HAP-1 (cell line): ENCODE measurements around the gene EGFL6.

Source experiments
- DNase-seq, 2 experiments: peaks; one replicate each; pipeline ENCODE4 v3.0.0-alpha.2; 2016 to 2020; ENCODE audit warnings: low spot score in 2 of 2
- H3K27me3 ChIP-seq: fragments of 250-450 bp; sonication (Bioruptor Pico); 2 replicates; pipeline ENCODE4 v1.5.1; 2020; ENCODE audit warnings: low read depth, mild to moderate bottlenecking, moderate library complexity
- H3K36me3 ChIP-seq: fragments of 250-450 bp; sonication (Bioruptor Pico); replicated peaks from 2 replicates; pipeline ENCODE4 v1.5.1; 2020; ENCODE audit warnings: mild to moderate bottlenecking
- H3K4me1 ChIP-seq: fragments of 250-450 bp; sonication (Bioruptor Pico); 2 replicates; pipeline ENCODE4 v1.5.1; 2020; ENCODE audit warnings: mild to moderate bottlenecking
- H3K4me3 ChIP-seq: fragments of 250-450 bp; sonication (Bioruptor Pico); 2 replicates; pipeline ENCODE4 v1.5.1; 2020; ENCODE audit warnings: mild to moderate bottlenecking, moderate library complexity
- H3K9me3 ChIP-seq: fragments of 250-450 bp; sonication (Bioruptor Pico); 2 replicates; pipeline ENCODE4 v1.5.1; 2020; ENCODE audit warnings: mild to moderate bottlenecking, moderate library complexity
- in situ Hi-C: fragments of 300-500 bp; cut with MboI; formaldehyde crosslinking; loops from 3 replicates; pipeline ENCODE4 v1.14.3; 2020; ENCODE audit warnings: low sequenced_read_pairs, inconsistent platforms, mixed read lengths

Gene EGFL6

DNA sequence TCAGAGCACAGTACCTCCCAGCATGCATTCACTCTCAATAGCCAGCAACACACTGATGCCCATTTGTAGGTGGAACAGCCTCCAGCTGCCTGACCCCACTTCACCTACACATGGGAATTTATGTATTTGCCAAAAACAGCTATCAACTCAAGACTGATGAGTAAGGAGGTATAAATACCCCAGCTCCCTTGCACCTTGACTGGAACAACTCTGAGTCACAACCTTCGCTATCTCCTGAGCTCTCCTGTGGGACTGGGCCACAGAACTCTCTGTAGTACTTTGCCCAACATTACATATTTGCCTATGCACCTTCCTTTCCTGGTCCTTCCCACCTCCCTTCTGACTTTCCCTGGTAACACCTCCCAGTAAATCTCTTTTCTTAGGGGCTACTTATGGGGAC is 16.5 kb upstream of the EGFL6 start:
- Histone ChIP-seq H3K27me3 (peaks cover 10% of the 10 kb centered on the region), H3K36me3 (no peaks in the 10 kb centered on the region), H3K4me1 (no peaks in the 10 kb centered on the region), H3K9me3 (no peaks in the 10 kb centered on the region), H3K4me3 (no peak overlapping the region)
- DNase-seq, result no peak
- in situ Hi-C loops, result no loop called here

DNA sequence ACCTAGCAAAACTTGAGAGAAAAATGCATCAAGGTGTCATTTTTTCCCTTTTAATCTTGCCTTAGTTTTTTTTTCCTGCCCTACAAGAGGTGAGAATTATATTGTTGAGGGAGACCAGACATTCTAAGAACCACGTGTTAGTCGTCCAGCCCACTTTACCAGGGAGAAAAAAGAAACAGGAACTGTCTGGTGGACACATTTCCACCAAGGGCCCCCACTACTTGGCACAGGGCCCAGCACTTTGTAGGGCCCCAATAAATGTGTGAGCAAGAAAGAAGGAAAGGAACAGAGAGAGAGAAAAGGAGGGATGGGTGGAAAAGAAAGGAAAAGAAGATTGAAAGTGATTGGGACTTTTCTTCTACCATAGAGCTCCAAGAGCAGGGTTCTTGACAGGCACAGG is 3.9 kb upstream of the EGFL6 start:
- DNase-seq, result no peak
- H3K36me3 ChIP-seq, result no peaks in the 10 kb centered on the region
- H3K4me3 ChIP-seq, result no peak overlapping the region
- H3K9me3 ChIP-seq, result 0 out of 2 replicates have a peak, but pooled peaks cover 2% of the 10 kb centered on the region
- peaks cover 43% of the 10 kb centered on the region for H3K27me3 ChIP-seq
- in situ Hi-C loops, result no loop called here
- no peaks in the 10 kb centered on the region for H3K4me1 ChIP-seq

DNA sequence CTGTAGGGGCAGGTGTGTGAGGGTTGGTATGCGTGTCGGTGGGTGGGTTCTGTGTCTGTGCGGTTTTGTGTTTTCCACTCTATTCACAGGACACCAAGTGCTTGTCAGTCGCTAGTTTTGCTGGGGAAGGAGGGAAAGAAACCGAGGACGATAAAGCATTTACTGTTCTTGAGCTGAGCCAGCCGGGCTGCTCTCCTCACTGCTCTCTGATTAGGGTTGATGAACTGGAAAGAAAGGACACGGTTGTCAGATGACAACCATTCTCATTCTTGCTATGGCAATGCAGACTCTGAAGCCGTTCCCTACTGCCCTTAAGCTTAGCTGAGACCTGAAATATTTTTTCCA is 832 bp downstream of the EGFL6 start:
- no peak for DNase-seq
- Histone ChIP-seq H3K4me1 (no peaks in the 10 kb centered on the region), H3K36me3 (no peaks in the 10 kb centered on the region), H3K4me3 (no peak overlapping the region), H3K9me3 (0 out of 2 replicates have a peak, but pooled peaks cover 2% of the 10 kb centered on the region), H3K27me3 (peaks cover 56% of the 10 kb centered on the region)
- in situ Hi-C loops, result no loop called here

DNA sequence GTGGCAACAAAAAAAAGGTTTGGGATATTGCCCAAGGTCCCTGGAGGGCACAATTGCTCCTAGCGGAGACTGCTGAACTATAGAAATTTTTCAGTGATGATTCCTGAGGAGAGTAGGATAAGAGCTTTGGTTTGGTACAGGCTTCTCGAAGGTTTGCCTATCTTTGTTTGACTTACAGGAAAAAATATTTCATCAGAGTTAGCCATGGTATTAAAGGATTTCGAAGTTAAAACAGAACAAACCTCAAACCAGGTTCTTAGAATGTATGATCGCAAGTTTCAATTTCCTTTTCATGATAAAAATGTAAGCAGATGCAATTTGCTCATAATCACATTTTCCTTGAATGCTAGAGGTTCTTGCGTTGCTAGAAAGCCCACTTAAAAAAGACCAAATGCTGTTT is 1.7 kb downstream of the EGFL6 start:
- no peaks in the 10 kb centered on the region for H3K36me3 ChIP-seq
- no peak overlapping the region for H3K4me3 ChIP-seq
- peaks cover 54% of the 10 kb centered on the region for H3K27me3 ChIP-seq
- in situ Hi-C loops, result no loop called here
- H3K4me1 ChIP-seq, result no peaks in the 10 kb centered on the region
- no peak for DNase-seq
- H3K9me3 ChIP-seq, result 0 out of 2 replicates have a peak, but pooled peaks cover 2% of the 10 kb centered on the region

DNA sequence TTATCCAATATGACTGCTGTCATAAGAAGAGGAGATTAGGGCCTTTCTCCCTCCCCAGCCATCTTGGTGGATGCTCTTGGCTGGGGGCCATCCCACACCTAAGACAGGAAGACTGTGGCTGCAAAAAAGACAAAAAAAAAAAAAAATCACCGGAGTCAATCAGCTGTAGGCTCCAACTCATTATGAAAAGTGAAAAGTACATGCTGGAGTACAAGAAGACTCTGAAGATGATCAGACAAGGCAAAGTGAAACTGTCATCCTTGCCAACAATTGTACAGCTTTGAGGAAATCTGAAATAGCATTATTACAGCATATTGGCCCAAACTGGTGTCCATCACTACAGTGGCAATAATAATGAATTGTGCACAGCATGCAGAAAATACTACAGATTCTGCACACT is 5.2 kb downstream of the EGFL6 start:
- DNase-seq, result no peak
- peaks cover 31% of the 10 kb centered on the region for H3K27me3 ChIP-seq
- no peak overlapping the region for H3K4me3 ChIP-seq
- no peaks in the 10 kb centered on the region for H3K9me3 ChIP-seq
- in situ Hi-C loops, result no loop called here
- H3K36me3 ChIP-seq, result no peaks in the 10 kb centered on the region
- H3K4me1 ChIP-seq, result no peaks in the 10 kb centered on the region

DNA sequence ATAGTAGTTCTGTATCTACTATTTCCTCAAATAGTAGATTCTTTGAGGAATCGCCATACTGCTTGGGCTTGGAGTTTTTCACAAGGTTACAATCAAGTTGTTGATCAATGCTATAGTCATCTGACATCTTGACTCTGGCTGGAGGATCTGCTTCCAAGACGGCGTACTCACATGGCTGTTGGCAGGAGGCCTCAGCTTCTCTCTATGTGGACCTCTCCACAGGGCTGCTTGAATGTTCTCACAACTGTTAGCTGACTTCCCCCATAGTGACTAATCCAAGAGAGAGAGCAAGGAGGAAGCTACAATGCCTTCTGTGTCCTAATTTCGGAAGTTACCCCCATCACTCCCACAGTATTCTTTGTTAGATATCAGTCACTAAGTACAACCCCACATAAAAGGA is 10.3 kb downstream of the EGFL6 start:
- Histone ChIP-seq H3K4me1 (no peaks in the 10 kb centered on the region), H3K27me3 (peaks cover 2% of the 10 kb centered on the region; the same call in 1 of the 2 replicates), H3K36me3 (no peaks in the 10 kb centered on the region), H3K4me3 (no peak overlapping the region), H3K9me3 (no peaks in the 10 kb centered on the region)
- no peak for DNase-seq
- in situ Hi-C loops, result no loop called here

DNA sequence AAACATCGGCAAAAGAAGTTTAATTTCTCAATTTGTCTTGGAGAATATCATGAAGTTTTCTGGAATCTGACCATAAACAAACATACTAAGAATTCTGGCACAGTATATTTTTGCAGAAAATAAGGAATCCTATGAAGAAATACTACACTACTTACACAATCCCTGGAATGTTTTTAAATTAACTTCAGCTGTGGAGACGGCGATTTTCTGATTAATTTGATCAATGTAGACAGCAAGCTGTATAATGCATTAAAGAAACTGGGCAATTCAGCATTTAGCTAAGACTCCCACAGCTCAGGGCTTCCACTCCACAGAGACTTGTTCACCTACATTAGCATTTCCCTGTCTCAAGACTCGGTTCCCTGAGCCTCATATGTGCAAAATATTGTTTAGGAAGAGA is 12.2 kb downstream of the EGFL6 start:
- Histone ChIP-seq H3K36me3 (no peaks in the 10 kb centered on the region), H3K27me3 (peaks cover 2% of the 10 kb centered on the region; the same call in 1 of the 2 replicates), H3K4me3 (no peak overlapping the region), H3K4me1 (no peaks in the 10 kb centered on the region), H3K9me3 (no peaks in the 10 kb centered on the region)
- in situ Hi-C loops, result no loop called here
- no peak for DNase-seq

DNA sequence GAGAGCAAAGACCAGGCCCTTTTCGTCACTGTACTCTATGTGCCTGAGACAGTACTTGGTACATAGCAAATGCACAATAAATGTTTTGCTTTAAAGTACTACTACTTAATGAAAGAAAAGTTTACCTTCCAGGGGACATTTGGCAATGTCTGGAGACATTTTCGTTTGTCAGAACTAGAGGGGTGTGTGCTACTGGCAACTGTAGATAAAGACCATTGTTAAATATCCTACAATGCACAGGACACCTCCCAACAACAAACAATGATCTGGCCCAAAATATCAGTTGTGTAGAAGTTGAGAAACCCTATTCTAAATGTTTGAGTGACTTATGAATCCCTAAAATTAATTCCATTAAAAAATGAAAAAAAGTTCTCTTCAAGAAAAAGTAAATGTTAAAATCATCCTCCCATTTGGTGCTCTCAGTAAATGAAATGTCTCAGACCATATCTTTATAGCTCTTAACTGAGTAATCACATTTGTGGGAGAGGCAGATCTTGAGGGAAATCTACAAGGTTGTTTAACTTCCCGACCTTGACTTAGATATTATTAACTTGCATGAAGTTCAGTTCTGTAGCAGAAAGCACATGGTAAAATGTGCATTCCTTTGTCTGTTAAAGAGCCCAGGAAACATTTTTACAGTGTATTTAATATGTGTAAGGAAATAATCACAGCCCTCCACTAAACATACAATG is 18.5 kb downstream of the EGFL6 start:
- Histone ChIP-seq H3K9me3 (no peaks in the 10 kb centered on the region), H3K27me3 (0 out of 2 replicates have a peak, but pooled peaks cover 2% of the 10 kb centered on the region), H3K4me3 (no peak overlapping the region), H3K36me3 (no peaks in the 10 kb centered on the region), H3K4me1 (no peaks in the 10 kb centered on the region)
- no peak for DNase-seq
- in situ Hi-C loops, result no loop called here

DNA sequence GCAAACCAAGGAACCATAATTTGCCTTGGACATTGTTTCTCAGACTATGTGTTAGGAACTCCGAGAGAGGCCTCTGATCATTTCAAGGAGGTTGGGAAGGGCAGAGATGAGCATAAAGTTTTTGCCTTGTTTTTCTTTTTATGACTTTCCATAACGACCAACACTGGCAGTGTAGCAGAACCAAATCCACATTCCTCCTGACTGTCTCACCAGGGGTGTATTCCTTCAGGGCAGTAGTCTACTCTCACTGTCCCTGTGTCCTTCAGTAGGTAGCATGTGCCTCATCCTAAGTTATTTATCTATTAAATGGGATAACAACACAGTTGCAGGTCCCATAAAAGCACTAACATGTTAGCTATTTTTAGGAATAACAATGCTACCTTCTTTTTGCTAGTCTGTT is 20.8 kb downstream of the EGFL6 start:
- Histone ChIP-seq H3K27me3 (0 out of 2 replicates have a peak, but pooled peaks cover 2% of the 10 kb centered on the region), H3K4me1 (no peaks in the 10 kb centered on the region), H3K9me3 (no peaks in the 10 kb centered on the region), H3K4me3 (no peak overlapping the region), H3K36me3 (no peaks in the 10 kb centered on the region)
- in situ Hi-C loops, result no loop called here
- DNase-seq, result no peak

DNA sequence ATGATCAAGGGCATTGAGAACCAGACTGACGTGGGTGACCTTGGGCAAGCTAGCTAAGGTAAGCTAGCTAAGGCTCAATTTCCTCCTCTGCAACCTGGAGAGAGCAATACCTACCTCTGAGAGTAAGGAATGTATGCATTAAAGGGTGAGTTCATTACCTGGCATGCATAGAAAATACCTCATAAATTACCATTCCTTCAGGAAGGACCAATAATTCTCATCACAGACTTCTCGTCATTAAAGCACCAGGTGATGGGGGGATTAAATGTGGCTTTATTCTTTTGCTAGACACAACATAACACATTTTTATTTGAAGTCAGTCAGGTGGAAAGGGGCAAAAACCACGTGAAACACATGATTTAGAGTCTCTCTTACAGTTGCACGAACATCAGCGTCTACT is 21.5 kb downstream of the EGFL6 start:
- in situ Hi-C loops, result no loop called here
- Histone ChIP-seq H3K4me3 (no peak overlapping the region), H3K27me3 (no peaks in the 10 kb centered on the region), H3K9me3 (no peaks in the 10 kb centered on the region), H3K36me3 (no peaks in the 10 kb centered on the region), H3K4me1 (no peaks in the 10 kb centered on the region)
- no peak for DNase-seq

DNA sequence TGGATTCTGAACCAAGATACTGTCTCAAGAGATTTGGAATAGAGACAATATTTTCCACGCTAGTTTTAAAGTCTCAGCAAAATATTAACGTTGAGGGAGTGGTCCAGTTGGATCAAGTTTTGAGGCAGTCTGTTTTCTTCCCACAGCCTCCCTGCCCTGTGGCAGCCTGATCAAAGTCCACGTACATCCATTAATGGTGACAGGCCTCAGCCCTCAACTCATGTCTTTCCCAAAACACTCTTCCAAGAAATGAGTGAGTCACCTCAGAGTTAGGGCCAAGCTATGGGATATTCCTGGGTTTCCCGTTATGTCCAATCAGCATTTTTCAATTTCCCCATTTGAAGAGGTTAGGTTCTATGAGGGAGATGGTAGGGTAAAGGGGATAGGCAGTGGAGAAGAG is 28.5 kb downstream of the EGFL6 start:
- in situ Hi-C loops, result no loop called here
- Histone ChIP-seq H3K4me1 (no peaks in the 10 kb centered on the region), H3K36me3 (no peaks in the 10 kb centered on the region), H3K9me3 (no peaks in the 10 kb centered on the region), H3K4me3 (no peak overlapping the region), H3K27me3 (peaks cover 3% of the 10 kb centered on the region; the same call in 1 of the 2 replicates)
- DNase-seq, result no peak

DNA sequence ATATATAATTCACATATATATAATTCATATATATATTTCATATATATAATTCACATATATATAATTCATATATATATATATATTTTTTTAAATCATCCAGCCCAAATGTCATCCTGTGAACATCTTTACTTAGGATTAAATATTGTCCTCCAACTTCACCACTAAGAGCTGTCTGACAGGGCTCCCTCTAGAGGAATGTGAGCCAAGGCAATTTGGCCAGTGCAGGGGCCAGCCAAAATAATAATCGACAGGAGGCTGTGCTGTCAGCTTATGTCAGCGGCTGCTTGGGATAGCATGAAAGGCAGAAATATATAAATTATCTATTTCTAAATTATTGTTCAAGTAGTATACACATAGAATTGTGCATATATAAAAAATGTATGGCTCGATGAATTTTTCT is 29.5 kb downstream of the EGFL6 start:
- Histone ChIP-seq H3K36me3 (no peaks in the 10 kb centered on the region), H3K27me3 (peaks cover 3% of the 10 kb centered on the region; the same call in 1 of the 2 replicates), H3K4me1 (no peaks in the 10 kb centered on the region), H3K9me3 (no peaks in the 10 kb centered on the region), H3K4me3 (no peak overlapping the region)
- in situ Hi-C loops, result no loop called here
- peak; percentile 22 to 29 for DNase-seq

DNA sequence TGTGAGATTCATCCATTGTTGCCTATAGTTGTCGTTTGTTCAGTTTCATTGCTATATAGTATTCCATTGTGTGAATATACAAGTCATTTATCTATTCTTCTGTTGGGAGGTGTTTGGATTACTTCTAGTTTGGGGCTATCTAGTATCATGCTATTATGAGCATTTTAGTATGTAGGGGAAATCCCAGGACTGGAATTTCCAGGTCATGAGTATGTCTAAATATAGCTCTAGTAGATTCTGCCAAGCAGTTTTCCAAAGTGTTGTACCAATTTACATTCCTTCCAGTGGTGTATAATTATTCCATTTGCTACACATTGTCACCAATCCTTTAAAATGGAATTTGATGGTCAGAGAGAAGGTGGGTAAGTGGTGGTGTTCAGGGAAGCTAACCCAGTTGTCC is 30.1 kb downstream of the EGFL6 start:
- Histone ChIP-seq H3K9me3 (no peaks in the 10 kb centered on the region), H3K27me3 (peaks cover 3% of the 10 kb centered on the region; the same call in 1 of the 2 replicates), H3K36me3 (no peaks in the 10 kb centered on the region), H3K4me1 (no peaks in the 10 kb centered on the region), H3K4me3 (no peak overlapping the region)
- DNase-seq, result no peak
- in situ Hi-C loops, result no loop called here

DNA sequence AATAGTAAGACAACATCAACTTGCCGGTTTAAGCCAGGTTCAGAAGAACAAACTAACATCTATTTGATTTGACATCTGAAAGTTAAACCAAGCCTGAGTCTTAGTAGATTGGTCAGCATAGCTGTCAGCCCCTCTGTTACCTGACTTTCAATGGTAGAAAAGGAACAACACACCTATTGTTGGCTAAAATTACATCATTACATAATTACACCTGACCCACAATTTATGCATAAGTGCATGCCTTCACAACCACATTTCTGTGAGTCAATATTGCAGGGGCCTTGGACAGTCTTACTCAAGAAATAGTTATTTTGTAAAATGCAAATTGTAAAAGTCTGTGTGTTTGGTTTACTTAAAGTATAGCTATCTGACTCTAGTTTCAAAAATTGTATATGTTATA is 36.2 kb downstream of the EGFL6 start:
- Histone ChIP-seq H3K27me3 (peaks cover 3% of the 10 kb centered on the region; the same call in 1 of the 2 replicates), H3K9me3 (no peaks in the 10 kb centered on the region), H3K4me3 (no peak overlapping the region), H3K36me3 (no peaks in the 10 kb centered on the region), H3K4me1 (no peaks in the 10 kb centered on the region)
- no peak for DNase-seq
- in situ Hi-C loops, result no loop called here
